Activated T-cell treated with anti-CD3 and anti-CD28 coated beads for 24 hours (primary cell): ENCODE results near the gene CDH23.

Experiments
- DNase-seq: peaks from one replicate; pipeline ENCODE4 v3.0.0-alpha.2; 2020; ENCODE audit warnings: low read depth

Gene CDH23

DNA sequence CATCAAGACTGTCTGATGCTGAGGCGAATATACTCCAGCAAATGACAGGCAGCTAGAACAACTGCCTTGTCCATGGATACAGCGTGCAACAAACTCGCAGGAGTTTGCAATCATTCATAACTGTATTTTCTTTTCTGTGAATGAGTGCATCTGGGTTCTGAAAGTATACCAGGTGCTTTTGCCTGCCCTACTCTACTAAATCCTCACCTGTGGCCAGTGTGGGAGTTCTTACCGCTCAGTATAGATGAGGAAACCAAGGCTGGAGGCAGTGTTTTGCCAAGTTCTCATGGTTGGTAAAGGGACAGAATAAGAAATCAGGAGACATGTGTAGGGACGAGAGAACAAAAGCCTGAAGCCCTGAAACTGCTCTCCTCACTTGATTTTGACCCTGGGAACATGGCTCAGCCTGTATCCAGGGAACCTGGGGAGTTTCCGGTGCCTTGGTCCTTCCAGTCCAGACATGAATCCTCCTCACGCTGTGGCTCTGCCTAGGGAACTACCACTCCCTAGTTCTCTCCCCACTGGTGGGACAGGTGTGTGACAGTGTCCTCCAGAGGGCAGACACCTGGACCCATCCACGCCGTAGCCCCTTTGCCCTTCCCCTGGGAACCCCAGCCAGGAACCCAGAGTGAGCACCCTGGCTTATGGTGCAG, 142.0 kb downstream of the CDH23 start:
- DNase-seq: no peak

DNA sequence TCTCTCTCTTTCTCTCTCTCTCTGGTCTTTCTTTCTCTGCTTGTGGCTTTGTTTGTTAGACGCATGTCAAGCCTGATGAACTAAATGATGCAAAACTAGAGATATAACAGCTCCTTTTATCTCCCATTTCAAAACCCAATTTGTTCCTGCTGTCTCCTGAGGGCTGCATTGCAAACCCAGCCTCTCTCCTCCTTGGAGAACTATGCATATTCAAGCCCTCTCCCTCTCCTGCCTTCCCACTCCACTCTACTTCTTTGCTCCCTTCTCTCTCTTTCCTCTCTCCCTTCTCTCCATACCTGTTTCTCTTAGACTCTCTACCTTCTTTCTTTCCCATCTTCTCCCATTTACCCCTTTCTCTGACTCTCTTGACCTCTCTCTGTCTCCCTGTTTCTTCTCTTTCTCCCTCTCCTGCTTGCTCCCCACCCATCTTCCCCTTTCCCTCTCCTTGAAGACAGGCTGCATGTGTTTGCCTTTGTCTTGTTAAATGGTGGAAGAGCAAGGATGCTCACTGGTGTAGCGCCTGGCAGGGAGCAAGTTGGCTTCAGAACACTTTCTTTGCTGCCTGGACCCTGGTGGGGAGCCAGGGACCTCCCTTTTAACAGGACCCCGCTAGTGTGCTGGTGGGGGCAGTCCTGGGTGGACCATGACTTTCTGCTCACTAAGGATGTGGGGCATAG, 142.9 kb downstream of the CDH23 start:
- DNase-seq: no peak

DNA sequence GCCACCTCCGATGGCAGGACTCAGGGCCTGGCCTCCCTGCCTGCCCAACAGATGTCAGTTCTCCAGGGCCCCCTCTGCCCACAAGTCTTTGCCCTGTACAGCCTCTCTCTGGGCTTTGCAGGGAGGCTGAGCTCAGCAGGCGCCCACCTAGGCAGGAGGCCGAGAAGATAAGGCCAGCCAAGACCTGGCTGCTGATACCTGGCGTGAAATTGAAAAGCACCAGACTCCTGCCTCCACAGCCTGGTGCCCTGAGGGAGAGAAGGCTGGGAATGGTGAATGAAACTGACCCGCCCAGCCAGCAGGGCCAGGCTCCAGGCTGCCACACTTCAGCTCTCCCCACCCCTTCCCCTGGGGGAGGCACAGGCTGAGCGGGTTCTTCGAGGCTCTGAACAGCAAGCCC, 145.8 kb downstream of the CDH23 start:
- DNase-seq: no peak

DNA sequence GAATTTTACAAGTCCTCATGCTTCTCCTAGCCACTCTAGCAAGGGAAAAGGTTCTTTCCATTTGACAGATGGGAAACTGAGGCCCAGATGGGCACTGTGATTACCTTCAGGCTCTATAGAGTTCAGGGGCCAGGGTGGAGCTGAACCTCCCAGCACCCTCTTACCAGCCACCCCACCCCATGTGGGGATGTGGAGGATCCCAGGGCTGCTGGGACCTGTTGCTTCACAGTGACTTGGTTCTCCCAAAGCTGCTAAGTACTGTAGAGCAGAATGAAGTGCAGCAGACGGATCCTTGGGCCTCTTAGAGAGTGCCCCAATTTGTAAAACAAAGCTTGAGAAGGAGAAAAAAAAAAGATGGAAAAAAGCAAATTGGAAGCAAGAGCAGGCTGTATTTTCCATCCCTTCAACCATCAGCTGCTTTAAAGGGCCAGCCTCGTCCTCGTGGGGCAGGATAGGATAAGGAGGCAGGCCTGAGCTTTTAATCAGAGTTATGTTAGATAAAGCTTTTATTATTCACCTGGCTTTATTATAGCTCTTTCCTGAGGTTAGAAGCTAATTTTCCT, 147.0 kb downstream of the CDH23 start:
- DNase-seq: no peak

DNA sequence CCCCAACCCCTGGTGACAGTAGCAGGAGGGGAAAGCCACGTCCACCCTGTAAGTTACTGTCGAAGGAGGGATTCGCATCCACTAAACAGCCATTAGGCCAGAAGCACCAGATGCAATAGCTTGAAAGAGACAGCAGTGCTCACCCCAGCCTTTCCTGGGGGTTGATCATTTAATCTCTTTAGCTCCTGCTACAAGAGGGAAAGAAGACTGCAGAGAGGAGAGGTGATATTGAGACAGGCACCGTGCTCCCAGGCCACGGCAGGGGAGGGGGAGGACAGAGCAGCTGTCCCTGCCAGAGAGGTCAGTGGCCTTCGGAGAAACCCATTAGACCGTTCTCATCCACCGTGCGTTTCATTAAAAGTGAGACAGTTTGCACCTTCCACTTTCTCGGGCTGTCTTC, 148.3 kb downstream of the CDH23 start:
- no peak for DNase-seq

DNA sequence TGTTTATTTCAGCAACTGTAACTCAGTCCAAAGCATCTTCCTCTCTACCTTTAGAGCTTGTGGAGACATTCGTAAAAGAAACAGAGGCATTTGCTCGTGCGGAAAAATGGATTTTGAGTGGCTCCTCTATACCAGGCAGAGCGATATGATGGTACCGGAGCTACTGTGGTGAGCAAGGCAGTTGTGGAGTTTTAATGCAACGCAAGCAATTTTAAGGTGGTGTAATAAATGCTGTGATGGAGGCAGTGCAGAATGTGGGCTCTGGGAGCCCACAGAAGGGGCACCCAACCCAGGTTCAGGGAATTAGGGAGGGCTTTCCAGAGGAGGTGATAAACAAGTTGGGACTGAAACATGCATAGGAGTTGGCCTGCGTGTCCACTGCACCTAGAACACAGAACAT, 149.5 kb downstream of the CDH23 start:
- DNase-seq: no peak

DNA sequence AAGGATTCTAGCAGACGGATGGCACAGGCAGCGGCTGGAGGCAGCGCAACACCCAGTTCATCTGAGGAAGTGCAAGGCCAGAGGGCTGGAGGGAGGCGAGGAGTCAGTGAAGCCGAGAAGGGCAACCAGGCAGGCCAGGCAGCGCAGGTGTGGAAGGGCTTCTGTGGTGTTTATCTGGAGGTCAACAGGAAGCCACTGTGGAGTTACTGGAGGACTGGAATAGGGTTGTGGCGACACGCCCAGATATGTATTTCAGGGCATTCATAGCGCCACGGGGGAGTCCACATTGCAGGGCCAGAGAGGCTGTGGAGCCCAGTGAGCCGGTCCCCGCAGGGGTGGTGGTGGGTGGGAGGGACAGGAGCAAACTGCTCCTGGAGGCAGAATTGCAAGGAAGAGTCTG, 150.6 kb downstream of the CDH23 start:
- no peak for DNase-seq

DNA sequence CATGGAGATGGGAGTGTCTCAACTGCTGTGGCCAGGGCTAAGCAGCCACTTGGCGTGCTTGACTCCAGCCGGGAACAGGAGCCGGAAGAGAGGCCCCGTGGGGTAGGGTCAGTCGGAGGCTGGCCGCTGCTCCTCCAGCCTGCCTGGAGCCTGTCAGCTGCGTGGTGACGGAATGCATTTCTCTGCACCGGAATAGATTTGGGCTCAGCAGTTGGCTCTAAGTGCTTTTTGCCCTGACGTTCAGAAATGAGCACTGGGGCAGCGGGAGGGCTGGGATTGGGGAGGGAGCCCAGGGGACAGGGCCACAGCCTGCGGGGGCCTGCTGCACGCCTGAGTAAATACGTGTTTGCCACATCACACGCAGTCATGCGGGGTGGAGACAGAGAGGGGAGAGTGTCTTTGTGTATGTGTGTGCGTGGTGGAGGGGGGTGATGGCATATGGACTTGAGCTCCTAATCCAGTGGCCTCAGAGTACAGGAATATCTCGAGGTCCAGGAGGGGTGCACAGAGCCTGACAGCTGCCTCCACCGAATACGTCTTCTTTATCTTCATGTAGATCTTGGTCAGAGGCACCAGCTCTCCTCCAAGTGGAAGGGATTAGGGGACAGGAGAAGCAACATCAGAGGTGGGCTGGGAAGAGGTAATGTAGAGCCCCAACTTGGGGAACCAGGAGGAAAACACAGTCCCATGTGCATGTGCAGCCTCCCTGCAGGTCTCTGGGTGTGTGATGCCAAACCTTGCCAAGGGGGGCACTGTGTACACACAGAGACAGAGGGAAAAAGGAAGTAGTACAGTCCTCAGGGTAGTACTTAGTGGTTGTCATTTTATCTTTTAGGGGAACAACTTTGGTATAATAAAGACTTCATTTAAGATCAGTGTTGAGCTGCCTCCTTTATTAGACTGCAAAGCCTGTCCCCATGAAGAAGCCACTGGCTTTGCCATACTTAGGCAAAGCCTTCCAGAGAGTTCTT, 151.4 kb downstream of the CDH23 start:
- DNase-seq: peak; percentile 11

DNA sequence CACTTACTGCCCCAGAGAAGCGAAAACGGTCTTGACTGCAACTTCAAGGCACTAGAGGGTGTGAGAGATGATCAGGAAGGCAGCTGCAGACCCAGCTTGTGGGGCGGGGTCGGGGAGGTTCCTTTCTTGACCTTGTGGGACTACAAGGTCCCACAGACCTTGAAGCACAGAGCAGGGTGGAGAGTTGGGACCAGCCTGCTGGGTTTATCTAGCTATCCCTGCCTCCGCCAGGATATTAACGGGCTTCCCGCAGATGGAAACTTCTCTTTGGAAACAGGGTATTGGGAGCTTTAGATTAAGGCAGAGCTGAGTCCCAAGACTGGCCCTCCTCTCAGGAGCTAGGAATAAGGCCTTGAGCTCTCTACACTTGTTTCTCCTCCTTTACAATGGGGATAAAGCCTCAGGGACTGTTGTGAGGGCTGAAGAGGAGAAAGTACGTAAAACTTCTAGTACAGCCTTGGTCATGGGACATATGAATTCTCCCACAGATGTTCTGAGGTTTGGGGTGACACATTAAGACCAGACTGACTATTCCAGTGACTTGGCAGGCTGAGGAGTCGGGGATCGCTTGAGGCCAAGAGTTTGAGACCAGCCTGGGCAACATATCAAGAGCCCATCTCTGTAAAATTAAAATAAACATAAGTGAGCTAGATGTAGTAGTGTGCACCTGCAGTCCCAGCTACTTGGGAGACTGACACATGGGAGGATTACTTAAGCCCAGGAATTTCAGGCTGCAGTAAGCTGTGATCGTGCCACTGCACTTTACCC, 153.2 kb downstream of the CDH23 start:
- no peak for DNase-seq

DNA sequence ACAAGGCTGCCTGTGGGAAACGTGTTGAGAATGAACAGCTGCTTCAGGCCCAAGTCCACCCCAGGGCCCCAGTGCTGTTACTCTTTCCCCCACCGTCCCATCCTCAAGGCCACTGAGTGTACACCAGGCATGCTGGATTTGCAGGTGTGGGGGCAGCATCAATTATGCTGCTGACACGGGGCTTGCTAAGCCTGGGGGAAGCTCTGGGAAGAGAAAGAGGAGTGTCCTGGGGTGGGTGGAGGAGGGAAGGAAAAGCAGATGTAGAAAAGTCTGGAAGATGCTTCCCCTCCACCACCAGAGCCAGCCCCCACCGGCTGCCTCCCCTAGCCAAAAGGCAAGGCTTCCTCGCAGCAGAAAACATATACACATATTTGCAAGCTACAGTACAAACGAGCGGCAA, 153.9 kb downstream of the CDH23 start:
- no peak for DNase-seq

DNA sequence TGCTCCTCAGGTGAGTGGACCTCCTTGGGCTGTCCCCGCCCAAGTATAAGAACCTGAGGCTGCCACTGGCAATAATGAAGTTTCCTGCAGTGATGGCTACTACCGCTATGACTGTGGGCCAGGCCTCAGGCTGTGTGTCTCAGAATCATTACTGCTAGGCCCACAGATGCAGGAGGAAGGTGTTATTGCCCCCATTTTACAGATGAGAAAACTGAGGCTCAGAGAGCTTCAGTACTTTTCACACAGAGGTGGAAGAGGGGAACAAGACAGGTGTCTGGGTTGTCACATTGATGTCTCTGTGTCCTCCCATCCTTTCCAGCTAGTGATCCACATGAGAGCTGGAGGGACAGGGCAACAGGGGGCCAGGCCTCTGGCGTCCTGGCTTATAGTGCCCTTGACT, 155.2 kb downstream of the CDH23 start:
- DNase-seq: no peak

DNA sequence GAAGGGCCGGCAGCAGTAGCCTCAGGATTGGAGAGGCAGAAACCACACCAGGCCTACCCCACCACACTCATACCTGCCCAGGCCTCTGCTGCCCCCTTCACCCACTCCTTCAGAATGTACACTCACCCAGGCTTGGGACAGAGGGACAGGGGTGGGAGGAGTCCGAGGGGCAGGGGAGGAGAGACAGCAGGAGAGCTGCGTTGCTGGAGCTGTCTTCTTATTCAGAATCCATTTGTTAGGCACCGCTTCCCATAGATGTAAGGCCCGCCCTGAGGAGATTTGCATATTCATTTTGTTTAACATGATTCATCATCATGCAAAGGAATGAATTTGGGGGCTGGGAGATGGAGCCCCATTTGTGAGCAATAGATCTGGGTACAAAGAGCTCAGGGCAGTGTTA, 156.7 kb downstream of the CDH23 start:
- DNase-seq: no peak

DNA sequence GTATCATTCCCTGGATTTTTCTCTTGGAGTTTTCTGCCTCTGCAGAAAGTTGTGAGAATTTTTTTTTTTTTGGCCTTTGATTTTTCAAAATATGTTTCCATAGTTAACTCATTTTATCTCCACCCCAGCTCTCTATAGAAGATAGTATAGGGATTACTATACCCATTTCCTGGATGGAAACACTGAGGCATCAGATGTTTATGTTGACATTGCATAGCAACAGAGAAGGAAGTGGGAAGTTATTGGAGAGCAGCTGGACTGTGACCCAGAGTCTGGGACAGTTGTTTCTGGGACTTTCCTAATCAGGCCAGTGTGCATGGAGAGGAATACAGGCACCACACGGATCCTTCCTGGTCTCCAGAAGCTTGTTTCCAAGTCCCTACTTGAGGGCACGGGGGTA, 158.0 kb downstream of the CDH23 start:
- DNase-seq: no peak

DNA sequence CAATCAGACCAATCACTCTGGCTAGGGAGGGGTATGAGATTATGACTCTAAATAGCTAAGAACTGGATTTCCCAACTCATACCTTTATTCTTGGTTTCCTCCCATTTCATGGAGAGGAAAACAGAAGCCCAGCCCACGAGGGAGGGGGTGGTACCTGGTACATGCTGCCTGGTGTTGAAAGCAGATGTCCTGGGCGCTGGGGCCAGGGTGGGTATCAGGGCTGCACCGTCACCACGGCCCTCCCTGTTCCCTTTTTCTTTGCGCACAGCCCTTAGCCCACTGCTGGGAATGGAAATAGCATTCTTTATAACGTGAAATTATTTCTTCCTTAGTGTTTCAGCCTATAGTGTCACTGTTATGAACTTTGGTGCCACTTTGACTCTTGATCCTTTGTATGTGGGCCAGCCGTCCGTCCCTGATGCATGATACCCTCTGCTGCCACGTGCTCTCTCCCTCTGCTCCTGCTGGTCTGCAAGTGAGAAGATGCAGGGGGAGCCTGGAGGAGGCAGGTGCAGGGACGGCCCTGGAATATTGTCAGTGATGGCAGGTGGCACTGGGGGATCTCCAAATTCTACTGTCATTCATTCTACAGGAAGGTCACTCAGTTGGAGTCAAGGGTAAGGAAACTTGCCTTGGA, 158.5 kb downstream of the CDH23 start:
- no peak for DNase-seq

DNA sequence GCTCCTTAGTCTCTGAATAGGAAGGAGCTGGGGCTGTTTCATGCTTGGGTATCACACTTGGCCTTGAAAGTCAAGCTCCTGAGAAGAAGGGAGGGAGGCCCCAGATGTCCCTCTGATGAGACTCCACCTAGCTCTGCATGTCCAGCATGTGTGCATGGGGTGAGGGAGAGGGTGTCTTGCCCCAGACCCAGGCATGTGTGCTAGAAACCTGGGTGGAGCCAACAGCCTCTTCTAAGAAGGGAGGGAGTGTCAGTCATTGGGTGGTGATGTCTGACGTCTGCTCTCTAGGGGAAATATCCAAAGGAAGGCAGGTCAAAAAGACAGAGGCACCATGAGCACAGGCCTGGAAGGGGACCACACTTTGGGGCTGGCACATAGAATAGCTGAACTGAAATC, 159.0 kb downstream of the CDH23 start:
- no peak for DNase-seq

DNA sequence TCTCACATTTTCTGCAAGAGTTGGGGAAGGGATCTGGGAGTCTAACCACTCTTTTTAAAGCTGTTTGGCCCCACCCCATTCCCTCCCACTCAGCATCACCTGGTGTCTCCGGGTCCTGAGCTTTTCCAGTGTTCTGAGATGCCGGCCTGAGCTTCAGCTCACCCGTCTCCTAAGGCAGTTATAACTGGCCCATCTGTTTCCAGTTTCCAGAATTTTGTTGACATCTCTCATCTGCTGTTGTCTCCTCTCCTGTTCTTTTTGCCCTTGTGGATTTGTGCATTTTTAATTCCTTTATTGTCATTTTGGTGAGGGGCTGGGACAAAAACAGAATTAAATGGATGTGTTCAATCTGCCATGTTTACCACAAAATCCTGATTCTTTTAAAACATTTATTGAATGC, 162.3 kb downstream of the CDH23 start:
- DNase-seq: no peak

DNA sequence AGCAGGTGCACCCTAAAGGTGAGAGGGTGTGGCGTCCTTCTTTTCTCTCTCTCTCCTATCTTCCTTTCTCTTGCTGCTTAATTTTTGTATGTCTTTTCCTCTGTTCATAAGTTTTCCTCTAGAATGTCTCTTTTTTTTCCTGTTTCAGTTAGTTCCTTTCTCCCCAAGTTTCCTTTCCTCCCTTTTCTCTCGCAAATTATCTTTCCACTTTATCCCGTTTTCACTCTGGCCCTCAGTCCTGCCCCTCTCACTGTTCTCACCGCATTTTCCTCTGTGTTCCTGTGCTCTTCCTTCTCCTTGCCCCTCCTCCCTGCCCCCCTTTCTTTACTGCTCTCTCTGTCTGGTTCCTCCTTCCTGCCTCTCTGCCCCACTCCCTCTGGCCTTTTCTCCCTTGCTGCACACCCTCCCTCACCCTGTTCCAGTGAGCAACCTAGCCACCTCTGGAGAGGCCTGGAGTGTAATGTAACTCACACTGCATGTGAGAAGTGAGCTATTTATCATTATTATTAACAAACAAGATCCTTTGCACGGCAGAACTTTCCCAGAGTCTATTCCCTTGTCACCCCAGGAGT, 164.4 kb downstream of the CDH23 start:
- DNase-seq: no peak

DNA sequence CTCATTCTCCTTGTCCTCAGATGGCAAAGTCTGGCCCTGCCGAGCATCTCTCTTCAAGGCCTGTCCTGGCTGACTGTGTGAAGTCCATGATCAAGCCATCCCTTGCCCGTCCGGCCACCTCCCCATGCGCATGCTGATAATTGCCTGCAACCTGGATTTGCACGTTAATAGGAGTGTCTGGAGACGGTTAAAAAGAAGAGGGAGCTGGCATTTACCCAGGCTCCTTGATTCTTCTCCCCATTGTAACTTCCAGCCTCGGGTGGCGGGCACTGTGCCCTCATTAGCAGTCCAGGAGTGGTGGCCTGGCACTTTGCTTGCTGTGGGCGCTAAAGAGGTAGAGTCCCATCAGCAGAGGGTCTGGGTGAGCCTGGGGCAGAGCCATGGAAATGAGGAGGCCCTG, 165.5 kb downstream of the CDH23 start:
- DNase-seq: no peak

DNA sequence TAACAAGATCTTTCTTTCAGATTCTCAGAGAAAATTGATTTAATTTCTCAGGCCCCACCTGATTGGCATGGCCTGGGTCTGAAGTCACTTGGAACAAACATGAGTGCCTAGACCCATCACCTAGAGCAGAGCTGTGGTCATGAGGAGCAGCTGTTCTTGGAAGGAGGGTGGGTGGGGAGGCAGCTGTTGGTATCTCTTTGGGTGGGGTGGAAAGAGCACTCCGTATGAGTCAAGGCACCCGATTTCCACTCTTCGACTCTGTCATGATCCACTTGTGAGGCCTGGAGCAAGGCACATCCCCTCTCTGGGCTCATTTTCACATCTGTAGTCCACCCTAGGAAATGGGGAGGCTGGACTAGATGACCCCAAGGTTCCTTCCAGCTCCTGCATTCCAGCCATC, 166.2 kb downstream of the CDH23 start:
- no peak for DNase-seq

DNA sequence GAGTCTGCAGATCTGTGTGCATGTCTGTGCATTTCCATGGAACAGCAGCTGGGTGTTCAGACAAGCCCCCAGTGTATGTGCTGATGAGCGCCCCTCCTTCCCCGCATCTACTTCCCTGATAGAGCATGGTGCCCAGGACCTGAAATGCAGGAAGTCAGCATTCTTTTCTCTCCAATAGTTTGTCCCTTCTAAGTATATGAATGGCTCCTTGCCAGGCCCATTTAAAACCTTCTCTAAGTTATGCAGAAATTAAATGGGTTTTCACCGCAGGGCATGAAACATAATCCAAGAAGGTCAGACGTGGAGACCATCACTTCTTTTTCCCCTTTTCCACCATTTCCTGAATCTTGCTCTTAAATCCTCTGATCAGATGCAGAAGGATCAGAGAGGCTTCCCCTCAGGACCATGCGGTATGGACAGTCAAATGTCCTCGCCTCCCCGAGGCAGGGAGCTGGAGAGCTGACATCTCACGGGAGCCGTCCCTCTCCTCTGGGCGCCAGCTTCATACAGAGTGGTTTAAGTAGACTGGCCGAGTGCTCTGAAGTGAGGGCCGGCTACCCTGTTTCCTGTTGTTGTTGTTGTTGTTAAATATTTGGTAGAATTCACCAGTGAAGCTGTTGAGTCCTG, 167.6 kb downstream of the CDH23 start:
- DNase-seq: no peak
